Vagina (tissue), 2 donors: ENCODE data around the gene HCFC1.

Experiments
- POLR2A ChIP-seq, 2 donors: fragments of 450-650 bp; IDR thresholded peaks; one replicate each; pipeline ENCODE4 v1.6.1; 2017; ENCODE audit warnings: antibody characterized with exemption in 2 of 2, mild to moderate bottlenecking in 2 of 2, moderate library complexity in 2 of 2
- POLR2AphosphoS5 ChIP-seq, 2 donors: sonication (generic); formaldehyde crosslinking; IDR thresholded peaks; one replicate each; pipeline ENCODE4 v1.9.0; 2017; ENCODE audit warnings: antibody characterized with exemption in 2 of 2, mild to moderate bottlenecking in 2 of 2, low read depth in 1 of 2; ENCODE audit not compliant: insufficient read depth in 1 of 2
- TF ChIP-seq, protein P1 (sequence below), 3 experiments: fragments of 450-650 bp in 2 of 3; fragments of 200-600 bp in 1 of 3; sonication (generic) in 1 of 3; IDR thresholded peaks; one replicate each; pipeline ENCODE4 v1.5.1; 2017 to 2019; ENCODE audit warnings: antibody characterized with exemption in 3 of 3, mild to moderate bottlenecking in 2 of 3, moderate library complexity in 2 of 3

- TF ChIP-seq, protein P1, sequence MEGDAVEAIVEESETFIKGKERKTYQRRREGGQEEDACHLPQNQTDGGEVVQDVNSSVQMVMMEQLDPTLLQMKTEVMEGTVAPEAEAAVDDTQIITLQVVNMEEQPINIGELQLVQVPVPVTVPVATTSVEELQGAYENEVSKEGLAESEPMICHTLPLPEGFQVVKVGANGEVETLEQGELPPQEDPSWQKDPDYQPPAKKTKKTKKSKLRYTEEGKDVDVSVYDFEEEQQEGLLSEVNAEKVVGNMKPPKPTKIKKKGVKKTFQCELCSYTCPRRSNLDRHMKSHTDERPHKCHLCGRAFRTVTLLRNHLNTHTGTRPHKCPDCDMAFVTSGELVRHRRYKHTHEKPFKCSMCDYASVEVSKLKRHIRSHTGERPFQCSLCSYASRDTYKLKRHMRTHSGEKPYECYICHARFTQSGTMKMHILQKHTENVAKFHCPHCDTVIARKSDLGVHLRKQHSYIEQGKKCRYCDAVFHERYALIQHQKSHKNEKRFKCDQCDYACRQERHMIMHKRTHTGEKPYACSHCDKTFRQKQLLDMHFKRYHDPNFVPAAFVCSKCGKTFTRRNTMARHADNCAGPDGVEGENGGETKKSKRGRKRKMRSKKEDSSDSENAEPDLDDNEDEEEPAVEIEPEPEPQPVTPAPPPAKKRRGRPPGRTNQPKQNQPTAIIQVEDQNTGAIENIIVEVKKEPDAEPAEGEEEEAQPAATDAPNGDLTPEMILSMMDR (IDR thresholded peaks at IDR 0.05): no peak
- TF ChIP-seq POLR2A (IDR thresholded peaks at IDR 0.05) (no peak), POLR2AphosphoS5 (IDR thresholded peaks at IDR 0.05; ENCODE audit: insufficient read depth in 1 of 2, low read depth in 1 of 2) (no peak)
Measured at GRCh38 chrX:153999359-154000037, 27.9 kb upstream of the HCFC1 start.
